22Rv1 (cell line): ENCODE data around the gene PPP1R2.

Source experiments
- H3K27ac ChIP-seq: fragments of 450-650 bp; 2 replicates; pipeline ENCODE4 v1.5.1; 2017
- CTCF ChIP-seq: fragments of 450-650 bp; IDR thresholded peaks from 2 replicates; pipeline ENCODE4 v1.5.1; 2017; ENCODE audit warnings: mild to moderate bottlenecking
- ZFX ChIP-seq: fragments of 450-650 bp; IDR thresholded peaks from 2 replicates; pipeline ENCODE4 v1.6.1; 2017; ENCODE audit warnings: antibody characterized with exemption, borderline replicate concordance

Gene PPP1R2

GRCh38 chr3:195553268-195553667, 10.1 kb upstream of the PPP1R2 start:
- no peak overlapping the region for H3K27ac ChIP-seq
- TF ChIP-seq ZFX (no peak), CTCF (no peak)

- no peak overlapping the region for H3K27ac ChIP-seq
- TF ChIP-seq CTCF (no peak), ZFX (no peak)
Observed at GRCh38 chr3:195551381-195551978, 8.4 kb upstream of the PPP1R2 start.

GRCh38 chr3:195550723-195551122, 7.6 kb upstream of the PPP1R2 start:
- H3K27ac ChIP-seq, result no peak overlapping the region
- TF ChIP-seq CTCF, result no peak
- TF ChIP-seq ZFX, result no peak

- TF ChIP-seq ZFX (no peak), CTCF (no peak)
- H3K27ac ChIP-seq, result no peak overlapping the region
Observed at GRCh38 chr3:195549931-195550519, 6.9 kb upstream of the PPP1R2 start.

- no peak for TF ChIP-seq CTCF
- no peak for TF ChIP-seq ZFX
- H3K27ac ChIP-seq, result no peak overlapping the region
Observed at GRCh38 chr3:195548987-195549386, 5.9 kb upstream of the PPP1R2 start.

- H3K27ac ChIP-seq, result no peak overlapping the region
- TF ChIP-seq CTCF (no peak), ZFX (no peak)
Observed at GRCh38 chr3:195548501-195548900, 5.4 kb upstream of the PPP1R2 start.

GRCh38 chr3:195548006-195548405, 4.9 kb upstream of the PPP1R2 start:
- TF ChIP-seq ZFX (no peak), CTCF (no peak)
- H3K27ac ChIP-seq, result no peak overlapping the region
